Liver (tissue), 9 donors: ENCODE results near the gene IFI27. TPM values are rescaled to one million over a fixed set of nuclear protein-coding genes. Genes with fewer than 3 reads are reported as not detected.

ENCODE experiments used
- DNase-seq: peaks from one replicate; pipeline ENCODE4 v3.0.0-alpha.2; 2017; ENCODE audit warnings: low spot score
- H3K27ac ChIP-seq, 2 donors: one replicate each; pipeline ENCODE4 v1.7.0; 2013; ENCODE audit warnings: inconsistent platforms in 2 of 2, low read length in 2 of 2, control low read depth in 1 of 2, low read depth in 1 of 2, mild to moderate bottlenecking in 1 of 2
- H3K27me3 ChIP-seq, 4 donors: one replicate each; pipeline versions ENCODE4 v1.6.1 to v1.7.0; 2013; ENCODE audit warnings: low read length in 3 of 4, inconsistent platforms in 1 of 4, mild to moderate bottlenecking in 1 of 4, moderate library complexity in 1 of 4; ENCODE audit not compliant: control insufficient read depth in 4 of 4, insufficient read depth in 4 of 4
- H3K36me3 ChIP-seq, 4 donors: one replicate each; pipeline versions ENCODE4 v1.6.1 to v1.7.0; 2013; ENCODE audit warnings: low read length in 3 of 4, mild to moderate bottlenecking in 3 of 4, low read depth in 1 of 4, moderate library complexity in 1 of 4; ENCODE audit not compliant: control insufficient read depth in 4 of 4, insufficient read depth in 3 of 4
- H3K4me1 ChIP-seq, 4 donors: one replicate each; pipeline versions ENCODE4 v1.6.1 to v1.7.0; 2013; ENCODE audit warnings: low read length in 3 of 4, mild to moderate bottlenecking in 3 of 4, moderate library complexity in 1 of 4; ENCODE audit not compliant: control insufficient read depth in 4 of 4, insufficient read depth in 4 of 4
- H3K4me3 ChIP-seq, 3 donors: one replicate each; pipeline versions ENCODE4 v1.6.1 to v1.7.0; 2013; ENCODE audit warnings: low read length in 3 of 3, control low read depth in 1 of 3, low read depth in 1 of 3, mild to moderate bottlenecking in 1 of 3
- H3K9ac ChIP-seq, 2 donors: one replicate each; pipeline ENCODE4 v1.7.0; 2013; ENCODE audit warnings: low read length in 2 of 2, mild to moderate bottlenecking in 2 of 2, moderate library complexity in 2 of 2, control low read depth in 1 of 2, low read depth in 1 of 2
- H3K9me3 ChIP-seq, 4 donors: one replicate each; pipeline versions ENCODE4 v1.6.1 to v1.7.0; 2013; ENCODE audit warnings: low read length in 3 of 4; ENCODE audit not compliant: control insufficient read depth in 4 of 4
- FOXA1 ChIP-seq: IDR thresholded peaks from 2 replicates; pipeline ENCODE4 v1.6.1; 2016; ENCODE audit warnings: antibody characterized with exemption
- FOXA2 ChIP-seq: IDR thresholded peaks from 2 replicates; pipeline ENCODE4 v1.6.1; 2016; ENCODE audit warnings: antibody characterized with exemption
- GABPA ChIP-seq, 2 donors: IDR thresholded peaks in 1 of 2; conservative IDR thresholded peaks in 1 of 2; 2 replicates each; pipeline ENCODE4 v1.6.1; 2016; ENCODE audit warnings: antibody characterized with exemption in 2 of 2, mild to moderate bottlenecking in 1 of 2, moderate library complexity in 1 of 2
- HNF4A ChIP-seq, 2 donors: conservative IDR thresholded peaks; 2 replicates each; pipeline ENCODE4 v1.6.1; 2016; ENCODE audit warnings: antibody characterized with exemption in 2 of 2, mild to moderate bottlenecking in 2 of 2
- JUND ChIP-seq, 2 donors: IDR thresholded peaks; 2 replicates each; pipeline ENCODE4 v1.6.1; 2016; ENCODE audit warnings: antibody characterized with exemption in 2 of 2
- NR2F2 ChIP-seq: IDR thresholded peaks from 2 replicates; pipeline ENCODE4 v1.6.1; 2016; ENCODE audit warnings: antibody characterized with exemption
- SP1 ChIP-seq: IDR thresholded peaks from 2 replicates; pipeline ENCODE4 v1.6.1; 2018; ENCODE audit warnings: antibody characterized with exemption, mild to moderate bottlenecking
- TAF1 ChIP-seq: conservative IDR thresholded peaks from 2 replicates; pipeline ENCODE4 v1.6.1; 2016; ENCODE audit warnings: antibody characterized with exemption, mild to moderate bottlenecking
- YY1 ChIP-seq: IDR thresholded peaks from 2 replicates; pipeline ENCODE4 v1.6.1; 2016; ENCODE audit warnings: antibody characterized with exemption, mild to moderate bottlenecking
- WGBS: extraction: QIAGEN DNeasy Blood & Tissue Kit; methylation state at CpG from one replicate; pipeline ENCODE4 v1.1.7; 2013; 5-methylcytosine and 5-hydroxymethylcytosine counted together
- polyA plus RNA-seq, 2 donors: library from polyadenylated mRNA; stranded (reverse) in 1 of 2; unstranded in 1 of 2; fragments of 200-250 nt in 1 of 2; fragments of >200 nt in 1 of 2; fragmentation: Nextera tagmentation in 1 of 2; extraction: Ambion mirVana in 1 of 2; gene quantifications; one replicate each; pipeline versions ENCODE4 v1.2.1 to v1.2.3, GENCODE V29; 2013 to 2015
- total RNA-seq, 2 donors: library from RNA; depleted of rRNA; stranded (reverse); fragments of >200 nt; gene quantifications; one replicate each; pipeline ENCODE4 v1.2.3, GENCODE V29; 2014
- TF ChIP-seq, protein P1 (sequence below): fragments of 150-350 bp; IDR thresholded peaks from 2 replicates; pipeline ENCODE4 v1.5.1; 2017; ENCODE audit warnings: improper control_type of control experiment, low read depth, low read length; ENCODE audit not compliant: missing input control
- TF ChIP-seq, protein P2 (sequence below): IDR thresholded peaks from 2 replicates; pipeline ENCODE4 v1.6.1; 2016; ENCODE audit warnings: antibody characterized with exemption
- TF ChIP-seq, protein P3 (sequence below): IDR thresholded peaks from 2 replicates; pipeline ENCODE4 v1.6.1; 2016; ENCODE audit warnings: antibody characterized with exemption
- TF ChIP-seq, protein P4 (sequence below): IDR thresholded peaks from 2 replicates; pipeline ENCODE4 v1.6.1; 2016; ENCODE audit warnings: antibody characterized with exemption
- donor health status: healthy.
- donor health status: healthy.
- donor health status: healthy.
- donor health status: healthy.
- donor health status: healthy.

Gene IFI27
- total and polyA plus RNA-seq, 4 donors, result 12.7 to 170 (median 42.2) TPM

DNA sequence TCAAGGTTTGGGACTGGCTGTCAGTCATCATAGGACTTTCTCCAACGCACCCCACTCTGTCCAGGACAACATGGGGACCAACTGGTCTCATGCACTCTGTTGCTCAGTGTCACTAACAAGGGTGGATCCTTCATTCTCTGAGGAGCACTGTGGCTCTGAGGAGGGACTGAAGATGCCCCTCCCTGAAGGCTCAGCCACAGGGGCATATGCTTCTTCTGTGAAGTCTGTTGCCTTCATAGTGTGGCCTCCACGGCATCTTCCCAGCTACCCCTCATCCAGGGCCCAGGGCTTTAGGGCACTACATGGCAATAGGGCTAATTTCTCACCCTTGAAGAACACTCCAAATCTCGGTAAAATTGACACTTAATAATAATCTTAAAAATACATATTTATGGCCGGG, 33.2 kb downstream of the IFI27 start (continued):
- no peak for TF ChIP-seq FOXA2
- TF ChIP-seq, protein P1, sequence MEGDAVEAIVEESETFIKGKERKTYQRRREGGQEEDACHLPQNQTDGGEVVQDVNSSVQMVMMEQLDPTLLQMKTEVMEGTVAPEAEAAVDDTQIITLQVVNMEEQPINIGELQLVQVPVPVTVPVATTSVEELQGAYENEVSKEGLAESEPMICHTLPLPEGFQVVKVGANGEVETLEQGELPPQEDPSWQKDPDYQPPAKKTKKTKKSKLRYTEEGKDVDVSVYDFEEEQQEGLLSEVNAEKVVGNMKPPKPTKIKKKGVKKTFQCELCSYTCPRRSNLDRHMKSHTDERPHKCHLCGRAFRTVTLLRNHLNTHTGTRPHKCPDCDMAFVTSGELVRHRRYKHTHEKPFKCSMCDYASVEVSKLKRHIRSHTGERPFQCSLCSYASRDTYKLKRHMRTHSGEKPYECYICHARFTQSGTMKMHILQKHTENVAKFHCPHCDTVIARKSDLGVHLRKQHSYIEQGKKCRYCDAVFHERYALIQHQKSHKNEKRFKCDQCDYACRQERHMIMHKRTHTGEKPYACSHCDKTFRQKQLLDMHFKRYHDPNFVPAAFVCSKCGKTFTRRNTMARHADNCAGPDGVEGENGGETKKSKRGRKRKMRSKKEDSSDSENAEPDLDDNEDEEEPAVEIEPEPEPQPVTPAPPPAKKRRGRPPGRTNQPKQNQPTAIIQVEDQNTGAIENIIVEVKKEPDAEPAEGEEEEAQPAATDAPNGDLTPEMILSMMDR, result no peak

DNA sequence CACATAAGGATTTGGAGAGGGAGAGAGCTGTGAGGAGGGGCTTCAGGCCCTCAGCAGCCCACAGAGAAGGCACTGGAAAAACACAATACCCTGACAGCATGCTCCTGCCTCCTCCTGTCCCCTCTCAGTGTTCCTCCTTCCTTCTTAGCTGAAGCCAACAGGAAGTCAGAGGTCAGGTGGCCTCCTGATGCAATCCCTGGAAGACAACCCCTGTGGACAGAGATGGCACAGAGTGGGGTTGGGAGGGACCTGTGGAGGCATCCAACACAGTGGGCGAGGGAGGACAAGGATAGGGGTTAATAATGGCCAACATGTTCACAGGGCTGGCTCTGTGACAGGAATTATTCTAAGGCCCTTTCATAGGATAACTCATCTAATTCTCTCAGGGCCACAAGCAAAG, 34.2 kb downstream of the IFI27 start:
- TF ChIP-seq, protein P2, sequence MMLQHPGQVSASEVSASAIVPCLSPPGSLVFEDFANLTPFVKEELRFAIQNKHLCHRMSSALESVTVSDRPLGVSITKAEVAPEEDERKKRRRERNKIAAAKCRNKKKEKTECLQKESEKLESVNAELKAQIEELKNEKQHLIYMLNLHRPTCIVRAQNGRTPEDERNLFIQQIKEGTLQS, result no peak
- Histone ChIP-seq H3K4me1 (no peaks in the 10 kb centered on the region), H3K27me3 (no peaks in the 10 kb centered on the region), H3K9me3 (no peaks in the 10 kb centered on the region), H3K36me3 (no peaks in the 10 kb centered on the region), H3K4me3 (no peak overlapping the region), H3K27ac (no peak overlapping the region), H3K9ac (no peak overlapping the region)
- DNase-seq, result no peak
- 84% methylated on average over 1 of the region's 1 CpG for WGBS

DNA sequence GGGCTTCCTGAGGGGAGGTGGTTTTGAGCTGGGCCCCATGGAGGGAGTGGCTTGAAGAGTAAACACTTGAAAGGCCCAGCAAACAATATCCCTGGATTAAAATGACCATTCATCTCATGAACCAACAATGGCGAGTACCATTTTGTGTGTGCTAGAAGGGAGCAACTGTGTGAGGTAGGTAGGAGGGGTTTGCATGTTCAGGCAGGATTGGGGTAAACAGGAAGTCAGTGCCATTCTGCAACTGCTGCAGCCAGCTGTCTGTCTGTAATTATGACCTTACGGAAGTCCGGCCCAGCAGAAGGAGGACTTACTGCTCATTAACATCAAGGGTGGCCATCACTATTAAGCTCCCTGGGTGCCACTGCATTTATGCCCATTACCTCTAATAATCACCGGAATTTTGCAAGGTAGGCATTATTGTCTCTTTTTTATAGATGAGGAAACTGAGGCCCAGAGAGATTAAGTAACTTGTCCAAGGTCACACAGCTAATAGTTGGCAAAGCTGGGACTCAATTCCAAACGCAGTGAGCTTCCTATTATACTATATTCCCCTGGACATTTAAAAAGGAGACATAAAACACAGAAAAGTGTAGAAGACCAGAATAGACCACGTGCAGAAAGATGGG, 35.5 kb downstream of the IFI27 start:
- WGBS, result 88% methylated on average over 6 of the region's 6 CpGs
- H3K36me3 ChIP-seq, result no peaks in the 10 kb centered on the region
- no peaks in the 10 kb centered on the region for H3K27me3 ChIP-seq
- H3K27ac ChIP-seq, result no peak overlapping the region
- no peak overlapping the region for H3K4me3 ChIP-seq
- no peak for DNase-seq
- H3K9ac ChIP-seq, result no peak overlapping the region
- TF ChIP-seq YY1 (no peak), JUND (IDR thresholded peaks at IDR 0.05) (no peak), HNF4A (conservative IDR thresholded peaks at IDR 0.05) (no peak), NR2F2 (no peak), GABPA (IDR thresholded peaks at IDR 0.05 in 1 of 2, conservative IDR thresholded peaks at IDR 0.05 in 1 of 2) (no peak), SP1 (no peak)
- TF ChIP-seq, protein P3, sequence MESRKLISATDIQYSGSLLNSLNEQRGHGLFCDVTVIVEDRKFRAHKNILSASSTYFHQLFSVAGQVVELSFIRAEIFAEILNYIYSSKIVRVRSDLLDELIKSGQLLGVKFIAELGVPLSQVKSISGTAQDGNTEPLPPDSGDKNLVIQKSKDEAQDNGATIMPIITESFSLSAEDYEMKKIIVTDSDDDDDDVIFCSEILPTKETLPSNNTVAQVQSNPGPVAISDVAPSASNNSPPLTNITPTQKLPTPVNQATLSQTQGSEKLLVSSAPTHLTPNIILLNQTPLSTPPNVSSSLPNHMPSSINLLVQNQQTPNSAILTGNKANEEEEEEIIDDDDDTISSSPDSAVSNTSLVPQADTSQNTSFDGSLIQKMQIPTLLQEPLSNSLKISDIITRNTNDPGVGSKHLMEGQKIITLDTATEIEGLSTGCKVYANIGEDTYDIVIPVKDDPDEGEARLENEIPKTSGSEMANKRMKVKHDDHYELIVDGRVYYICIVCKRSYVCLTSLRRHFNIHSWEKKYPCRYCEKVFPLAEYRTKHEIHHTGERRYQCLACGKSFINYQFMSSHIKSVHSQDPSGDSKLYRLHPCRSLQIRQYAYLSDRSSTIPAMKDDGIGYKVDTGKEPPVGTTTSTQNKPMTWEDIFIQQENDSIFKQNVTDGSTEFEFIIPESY, result no peak
- no peaks in the 10 kb centered on the region for H3K9me3 ChIP-seq
- no peaks in the 10 kb centered on the region for H3K4me1 ChIP-seq

DNA sequence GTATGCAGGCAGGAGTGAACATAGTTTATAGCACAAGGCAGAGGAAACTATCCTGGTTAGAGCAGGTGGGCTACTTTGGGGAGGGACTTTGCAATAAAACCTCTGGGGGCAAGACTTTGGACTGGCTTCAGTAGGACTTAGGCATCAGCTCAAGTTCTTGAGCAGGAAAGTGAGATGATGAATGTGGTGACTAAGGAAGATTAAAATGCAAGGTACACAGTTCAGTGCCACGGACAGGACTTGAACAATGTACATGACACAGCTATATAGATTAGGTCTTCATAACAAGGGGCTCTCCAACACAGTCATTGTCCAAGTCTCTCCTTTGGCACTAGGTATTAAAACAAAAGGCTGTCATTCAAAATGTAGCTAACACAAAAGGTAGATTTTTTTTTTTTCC, 42.1 kb downstream of the IFI27 start:
- Histone ChIP-seq H3K4me3 (no peak overlapping the region), H3K27ac (no peak overlapping the region), H3K9ac (no peak overlapping the region), H3K36me3 (no peaks in the 10 kb centered on the region), H3K27me3 (no peaks in the 10 kb centered on the region), H3K9me3 (no peaks in the 10 kb centered on the region), H3K4me1 (no peaks in the 10 kb centered on the region)
- 93% methylated on average over 1 of the region's 1 CpG for WGBS
- no peak for DNase-seq
- TF ChIP-seq, protein P1, result no peak
- TF ChIP-seq, protein P4, sequence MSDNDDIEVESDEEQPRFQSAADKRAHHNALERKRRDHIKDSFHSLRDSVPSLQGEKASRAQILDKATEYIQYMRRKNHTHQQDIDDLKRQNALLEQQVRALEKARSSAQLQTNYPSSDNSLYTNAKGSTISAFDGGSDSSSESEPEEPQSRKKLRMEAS, result no peak
- TF ChIP-seq NR2F2, result no peak
- TF ChIP-seq GABPA (IDR thresholded peaks at IDR 0.05 in 1 of 2, conservative IDR thresholded peaks at IDR 0.05 in 1 of 2), result no peak
- TF ChIP-seq JUND (IDR thresholded peaks at IDR 0.05), result no peak
- no peak for TF ChIP-seq HNF4A (conservative IDR thresholded peaks at IDR 0.05)
- TF ChIP-seq TAF1, result no peak
- TF ChIP-seq, protein P3, result no peak
- TF ChIP-seq FOXA1, result no peak
